ENCODE results near the gene SYMPK.

The SYMPK gene

DNA sequence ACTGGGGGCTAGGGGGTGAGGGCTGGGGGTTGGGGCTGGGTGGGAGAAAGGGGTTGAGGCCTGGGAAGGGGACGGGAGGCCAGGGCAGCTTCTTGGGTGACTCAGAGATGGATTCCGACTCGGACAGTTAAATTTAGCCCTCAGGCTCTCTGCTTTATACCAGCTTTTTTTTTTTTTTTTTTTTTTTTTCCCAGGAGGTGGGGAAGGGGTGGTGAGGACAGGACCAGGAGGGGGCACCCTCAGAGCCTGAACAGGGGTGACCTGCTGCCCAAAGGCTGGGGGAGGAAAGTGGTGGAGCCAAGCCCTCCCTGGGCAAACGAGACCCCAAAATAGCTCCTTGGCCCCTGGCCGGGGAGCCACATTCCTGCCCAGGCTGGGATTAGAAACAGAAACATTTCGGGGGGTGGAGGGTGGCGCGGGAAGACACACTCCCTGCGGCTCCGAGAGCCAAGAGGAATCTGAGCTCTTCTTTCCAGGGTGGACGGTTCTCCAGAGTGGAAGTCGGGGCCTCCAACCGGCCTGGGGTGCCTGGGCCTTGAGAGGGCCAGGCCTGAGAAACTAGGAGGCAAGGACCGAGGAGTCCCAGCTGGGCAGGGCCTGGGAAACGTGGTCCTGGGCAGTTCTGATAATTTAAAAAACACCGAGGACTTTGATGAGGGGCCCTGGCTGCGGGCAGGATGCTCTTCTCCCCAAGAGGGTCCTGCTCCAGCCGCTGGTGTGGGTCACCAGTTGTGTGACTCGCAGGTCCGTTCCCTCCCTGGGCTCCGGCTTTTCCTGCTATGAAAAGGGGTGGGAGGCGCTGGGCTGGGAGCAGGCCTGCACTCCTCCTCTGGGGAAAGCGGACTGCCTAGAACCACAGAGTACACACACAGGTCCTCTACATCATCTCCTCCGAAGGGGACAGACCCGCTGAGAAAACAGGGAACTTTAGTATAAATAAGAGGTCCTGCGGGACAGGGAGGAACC, 79.8 kb downstream of the SYMPK start:
- Histone ChIP-seq H3K9ac (ENCODE audit: low read length) (no peak overlapping the region), H3K4me2 (ENCODE audit: low read depth, low read length, poor library complexity, severe bottlenecking) (no peak overlapping the region), H4K20me1 (ENCODE audit: low read depth, low read length) (no peaks in the 10 kb centered on the region), H3K9me2 (replicated peaks; ENCODE audit: insufficient read depth, low read length) (no peaks in the 10 kb centered on the region), H3F3A (ENCODE audit: insufficient read depth) (peaks cover 3% of the 10 kb centered on the region; the same call in 1 of the 2 replicates), H2AFZ (ENCODE audit: low read depth, low read length, severe bottlenecking) (no peak overlapping the region), H3K27ac (ENCODE audit: low read depth, low read length) (no peak overlapping the region), H3K27me3 (ENCODE audit: low read length) (no peaks in the 10 kb centered on the region), H3K36me3 (ENCODE audit: low read length) (no peaks in the 10 kb centered on the region), H3K4me3 (ENCODE audit: insufficient read depth, low read length, poor library complexity, severe bottlenecking) (no peak overlapping the region), H3K79me2 (ENCODE audit: insufficient read depth, low read length) (no peaks in the 10 kb centered on the region), H3K9me3 (ENCODE audit: insufficient read depth, low read length) (no peaks in the 10 kb centered on the region)
- TF ChIP-seq EZH2phosphoT487 (conservative IDR thresholded peaks at IDR 0.05; ENCODE audit: low read length), result no peak
- TF ChIP-seq, protein P1, sequence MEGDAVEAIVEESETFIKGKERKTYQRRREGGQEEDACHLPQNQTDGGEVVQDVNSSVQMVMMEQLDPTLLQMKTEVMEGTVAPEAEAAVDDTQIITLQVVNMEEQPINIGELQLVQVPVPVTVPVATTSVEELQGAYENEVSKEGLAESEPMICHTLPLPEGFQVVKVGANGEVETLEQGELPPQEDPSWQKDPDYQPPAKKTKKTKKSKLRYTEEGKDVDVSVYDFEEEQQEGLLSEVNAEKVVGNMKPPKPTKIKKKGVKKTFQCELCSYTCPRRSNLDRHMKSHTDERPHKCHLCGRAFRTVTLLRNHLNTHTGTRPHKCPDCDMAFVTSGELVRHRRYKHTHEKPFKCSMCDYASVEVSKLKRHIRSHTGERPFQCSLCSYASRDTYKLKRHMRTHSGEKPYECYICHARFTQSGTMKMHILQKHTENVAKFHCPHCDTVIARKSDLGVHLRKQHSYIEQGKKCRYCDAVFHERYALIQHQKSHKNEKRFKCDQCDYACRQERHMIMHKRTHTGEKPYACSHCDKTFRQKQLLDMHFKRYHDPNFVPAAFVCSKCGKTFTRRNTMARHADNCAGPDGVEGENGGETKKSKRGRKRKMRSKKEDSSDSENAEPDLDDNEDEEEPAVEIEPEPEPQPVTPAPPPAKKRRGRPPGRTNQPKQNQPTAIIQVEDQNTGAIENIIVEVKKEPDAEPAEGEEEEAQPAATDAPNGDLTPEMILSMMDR (IDR thresholded peaks at IDR 0.05; ENCODE audit: insufficient read depth, low read length, poor library complexity, severe bottlenecking), result no peak

DNA sequence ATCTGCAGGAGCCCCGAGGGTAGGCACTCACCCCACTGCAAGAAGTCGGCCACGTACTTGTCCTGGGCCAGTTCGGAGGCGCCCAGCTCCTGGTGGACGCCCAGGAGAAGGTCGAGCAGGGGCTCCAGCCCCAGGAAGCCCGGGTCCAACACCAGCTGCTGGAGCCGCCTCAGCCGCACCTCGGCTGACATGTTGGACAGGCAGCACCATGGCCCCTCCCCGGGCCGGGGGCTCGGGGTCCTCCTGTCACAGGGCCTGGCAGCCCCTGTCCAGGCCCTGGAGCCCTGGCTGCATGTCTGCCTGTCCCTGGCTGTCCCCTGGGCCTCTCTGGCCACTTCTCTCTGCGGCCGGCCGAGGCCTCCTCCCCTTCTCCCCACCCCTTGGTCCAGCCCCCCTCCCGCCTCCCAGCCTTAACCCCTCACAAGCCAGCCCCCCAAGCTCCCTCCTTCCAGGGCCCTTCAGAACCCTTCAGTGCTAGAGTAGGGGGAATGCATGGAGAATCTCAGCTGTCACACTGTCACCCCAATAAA, 80.7 kb downstream of the SYMPK start, which contains the start of gene DMPK:
TSS of gene DMPK (minus strand) at position 329 of the 530 bp plus-strand sequence. CDS start at position 191, 138 bp downstream.
- Histone ChIP-seq H3K79me2 (ENCODE audit: insufficient read depth, low read length) (no peaks in the 10 kb centered on the region), H3K36me3 (ENCODE audit: low read length) (no peaks in the 10 kb centered on the region), H3K4me2 (ENCODE audit: low read depth, low read length, poor library complexity, severe bottlenecking) (no peak within 1 kb of the TSS), H4K20me1 (ENCODE audit: low read depth, low read length) (no peaks in the 10 kb centered on the region), H3K9me3 (ENCODE audit: insufficient read depth, low read length) (no peaks in the 10 kb centered on the region), H2AFZ (ENCODE audit: low read depth, low read length, severe bottlenecking) (no peak within 1 kb of the TSS), H3K9me2 (replicated peaks; ENCODE audit: insufficient read depth, low read length) (no peaks in the 10 kb centered on the region), H3K4me3 (ENCODE audit: insufficient read depth, low read length, poor library complexity, severe bottlenecking) (no peak within 1 kb of the TSS), H3K27me3 (ENCODE audit: low read length) (no peaks in the 10 kb centered on the region), H3K9ac (ENCODE audit: low read length) (no peak within 1 kb of the TSS), H3F3A (ENCODE audit: insufficient read depth) (peaks cover 3% of the 10 kb centered on the region; the same call in 1 of the 2 replicates), H3K27ac (ENCODE audit: low read depth, low read length) (no peak within 1 kb of the TSS)
- TF ChIP-seq EZH2phosphoT487 (conservative IDR thresholded peaks at IDR 0.05; ENCODE audit: low read length), result no peak
- TF ChIP-seq, protein P1 (IDR thresholded peaks at IDR 0.05; ENCODE audit: insufficient read depth, low read length, poor library complexity, severe bottlenecking), result no peak

DNA sequence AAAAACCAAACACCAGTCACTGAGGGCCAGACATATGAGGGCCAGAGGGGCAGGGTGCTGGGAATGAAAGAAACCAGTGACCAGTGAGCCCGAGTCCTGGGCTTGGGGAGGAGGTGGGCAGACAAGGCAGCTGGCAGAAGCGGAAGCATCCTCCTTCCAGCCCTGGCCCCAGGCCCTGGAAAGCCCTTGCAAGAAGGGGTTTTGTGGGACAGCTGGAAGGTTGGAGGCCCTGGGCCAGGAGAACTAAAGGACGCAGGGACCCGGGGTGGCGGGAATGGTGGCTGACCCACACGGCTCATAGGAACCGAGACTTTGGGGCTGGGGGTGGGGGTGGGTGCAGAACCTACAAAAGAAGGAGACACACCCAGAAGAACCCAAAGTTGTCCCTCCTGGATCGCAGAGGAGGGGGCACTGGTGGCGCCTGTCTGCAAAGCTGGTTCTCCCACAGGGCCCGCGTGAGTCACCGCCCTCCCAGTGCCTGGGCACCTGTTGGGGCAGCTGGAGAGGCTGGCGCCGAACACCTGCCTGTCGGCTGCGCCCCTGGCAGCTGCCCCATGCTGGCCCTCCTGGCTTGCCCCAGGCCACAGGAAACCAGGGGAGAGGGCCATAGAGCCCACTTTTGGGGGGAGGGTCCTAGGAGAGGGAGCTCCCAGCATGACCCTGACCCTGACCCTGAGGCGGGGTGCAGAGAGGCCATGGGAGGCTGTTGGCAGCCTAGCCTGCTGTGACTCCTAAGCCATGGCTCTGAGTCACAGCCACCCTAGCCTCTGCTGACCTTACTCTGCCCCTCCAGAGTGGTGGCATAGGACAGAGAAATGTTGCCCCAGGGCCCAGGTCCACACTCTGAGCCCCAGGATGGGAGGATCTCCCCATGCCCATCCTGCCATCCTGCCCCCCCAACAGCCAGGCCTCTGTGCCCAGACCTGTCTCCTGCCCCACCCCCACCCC, 81.5 kb downstream of the SYMPK start:
- H3K9me2 ChIP-seq (replicated peaks; ENCODE audit: insufficient read depth, low read length), result no peaks in the 10 kb centered on the region
- no peaks in the 10 kb centered on the region for H3K27me3 ChIP-seq (ENCODE audit: low read length)
- H3F3A ChIP-seq (ENCODE audit: insufficient read depth), result peaks cover 3% of the 10 kb centered on the region; the same call in 1 of the 2 replicates
- no peaks in the 10 kb centered on the region for H3K9me3 ChIP-seq (ENCODE audit: insufficient read depth, low read length)
- no peaks in the 10 kb centered on the region for H3K36me3 ChIP-seq (ENCODE audit: low read length)
- H4K20me1 ChIP-seq (ENCODE audit: low read depth, low read length), result no peaks in the 10 kb centered on the region
- H3K9ac ChIP-seq (ENCODE audit: low read length), result no peak overlapping the region
- H3K27ac ChIP-seq (ENCODE audit: low read depth, low read length), result no peak overlapping the region
- no peaks in the 10 kb centered on the region for H3K79me2 ChIP-seq (ENCODE audit: insufficient read depth, low read length)
- H2AFZ ChIP-seq (ENCODE audit: low read depth, low read length, severe bottlenecking), result no peak overlapping the region
- H3K4me3 ChIP-seq (ENCODE audit: insufficient read depth, low read length, poor library complexity, severe bottlenecking), result no peak overlapping the region
- TF ChIP-seq, protein P1 (IDR thresholded peaks at IDR 0.05; ENCODE audit: insufficient read depth, low read length, poor library complexity, severe bottlenecking), result no peak
- TF ChIP-seq EZH2phosphoT487 (conservative IDR thresholded peaks at IDR 0.05; ENCODE audit: low read length), result no peak
- H3K4me2 ChIP-seq (ENCODE audit: low read depth, low read length, poor library complexity, severe bottlenecking), result no peak overlapping the region
